Kidney (tissue), 14 donors: Measurements from ENCODE around the gene KCNMB2. TPM values are rescaled to one million over a fixed set of nuclear protein-coding genes. Genes with fewer than 3 reads are reported as not detected.

Experiments used
- DNase-seq, 5 donors: peaks; one replicate each; pipeline ENCODE4 v3.0.0-alpha.2; 2013 to 2020
- FAIRE-seq: peaks from 2 replicates; lab custom pipeline; 2012; peaks lifted over from hg19 to GRCh38; lab: Jason Lieb, UNC
- H3K27ac ChIP-seq, 2 donors: one replicate each; pipeline ENCODE4 v1.7.0; 2013; ENCODE audit warnings: low read depth in 2 of 2, low read length in 2 of 2, inconsistent platforms in 1 of 2
- H3K27me3 ChIP-seq: one replicate; pipeline ENCODE4 v1.7.1; 2013; ENCODE audit warnings: low read length, inconsistent platforms; ENCODE audit not compliant: control insufficient read depth, insufficient read depth
- H3K36me3 ChIP-seq, 3 donors: one replicate each; pipeline versions ENCODE4 v1.7.0 to v1.7.1; 2013; ENCODE audit warnings: low read length in 3 of 3, control low read depth in 1 of 3, inconsistent platforms in 1 of 3; ENCODE audit not compliant: insufficient read depth in 3 of 3, control insufficient read depth in 2 of 3
- H3K4me1 ChIP-seq, 3 donors: one replicate each; pipeline versions ENCODE4 v1.7.0 to v1.7.1; 2013; ENCODE audit warnings: low read length in 3 of 3, inconsistent platforms in 1 of 3, low read depth in 1 of 3; ENCODE audit not compliant: control insufficient read depth in 2 of 3, insufficient read depth in 2 of 3
- H3K4me3 ChIP-seq, 3 donors: one replicate each; pipeline versions ENCODE4 v1.7.0 to v1.8.1; 2013; ENCODE audit warnings: low read length in 3 of 3, control low read depth in 1 of 3, inconsistent platforms in 1 of 3
- H3K9ac ChIP-seq, 3 donors: one replicate each; pipeline versions ENCODE4 v1.7.0 to v1.7.1; 2013; ENCODE audit warnings: low read length in 3 of 3, control low read depth in 1 of 3, inconsistent platforms in 1 of 3
- H3K9me3 ChIP-seq, 3 donors: one replicate each; pipeline versions ENCODE4 v1.7.0 to v1.7.1; 2013; ENCODE audit warnings: low read length in 3 of 3, control low read depth in 1 of 3, inconsistent platforms in 1 of 3; ENCODE audit not compliant: control insufficient read depth in 2 of 3, insufficient read depth in 1 of 3
- intact Hi-C: fragments of 100-400 bp; cut with DNase I; formaldehyde crosslinking; loops from one replicate; pipeline ENCODE4 v1.11.1; 2022
- polyA plus RNA-seq: library from polyadenylated mRNA; stranded (reverse); fragments of 350-450 nt; fragmentation: Illumina TruSeq; extraction: RNeasy Lipid Tissue Mini Kit (QIAGEN cat#74804); gene quantifications from one replicate; pipeline ENCODE4 v1.2.3, GENCODE V29; 2014; ENCODE audit warnings: low read depth, low replicate concordance; ENCODE audit not compliant: insufficient read depth
- total RNA-seq: library from RNA; stranded (reverse); fragmentation: NEBNext Ultra II Directional; extraction: Animal tissue kit (Norgen Biotek cat#: 25700); gene quantifications from one replicate; pipeline ENCODE4 v1.2.1, GENCODE V29; 2021
- TF ChIP-seq, protein P1 (sequence below): IDR thresholded peaks from 3 replicates; pipeline ENCODE4 v1.5.1; 2012; ENCODE audit warnings: mild to moderate bottlenecking, moderate library complexity, borderline replicate concordance; ENCODE audit not compliant: insufficient read depth; ENCODE audit errors: extremely low read depth
- donor health status: control.
- donor health status: control.
- donor health status: control.
- donor health status: control.
- donor health status: control.
- donor health status: DM: yes; HTN: yes; CAD: no.
- donor health status: Normal renal cell carcinoma (clear cell type).

The KCNMB2 gene
- total and polyA plus RNA-seq, 2 donors from 2014 or later: 2.1 to 4.4 TPM

DNA sequence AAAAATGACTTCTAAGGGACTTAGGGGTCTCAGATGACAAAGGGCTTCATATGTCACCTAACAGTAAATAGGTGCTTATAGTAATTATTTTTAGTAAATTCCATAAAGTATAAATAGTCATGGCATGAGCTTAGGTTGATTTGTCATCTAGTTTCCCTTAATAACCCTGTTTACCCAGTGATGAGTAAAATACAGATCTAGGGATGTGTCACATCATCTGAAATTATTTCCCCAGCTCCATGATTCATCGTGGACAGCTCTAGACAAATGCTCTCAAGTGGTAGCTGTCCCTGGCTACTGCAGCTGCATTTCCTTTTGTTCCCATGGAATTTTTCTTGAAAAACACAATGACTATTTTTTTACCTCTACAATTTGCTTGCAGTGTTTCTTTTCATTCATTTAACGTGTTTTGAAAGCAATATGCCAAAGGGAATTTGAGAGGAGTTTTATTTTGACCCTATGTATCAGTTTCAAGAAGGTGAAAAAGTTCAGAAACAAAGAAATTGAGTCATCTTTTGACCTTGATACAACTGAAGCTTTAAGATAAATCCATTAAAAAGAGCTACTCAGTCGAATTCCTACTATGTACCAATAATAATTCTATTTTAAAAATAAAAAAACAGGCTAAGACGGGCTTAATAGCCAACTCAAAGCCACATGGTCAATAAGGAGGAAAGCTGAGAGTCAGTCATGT is 241.6 kb downstream of the KCNMB2 start:
- H3K27me3 ChIP-seq: no peaks in the 10 kb centered on the region
- DNase-seq (no peak), FAIRE-seq (no peak)
- no peak overlapping the region for H3K4me3 ChIP-seq
- no peaks in the 10 kb centered on the region for H3K4me1 ChIP-seq
- TF ChIP-seq, protein P1, sequence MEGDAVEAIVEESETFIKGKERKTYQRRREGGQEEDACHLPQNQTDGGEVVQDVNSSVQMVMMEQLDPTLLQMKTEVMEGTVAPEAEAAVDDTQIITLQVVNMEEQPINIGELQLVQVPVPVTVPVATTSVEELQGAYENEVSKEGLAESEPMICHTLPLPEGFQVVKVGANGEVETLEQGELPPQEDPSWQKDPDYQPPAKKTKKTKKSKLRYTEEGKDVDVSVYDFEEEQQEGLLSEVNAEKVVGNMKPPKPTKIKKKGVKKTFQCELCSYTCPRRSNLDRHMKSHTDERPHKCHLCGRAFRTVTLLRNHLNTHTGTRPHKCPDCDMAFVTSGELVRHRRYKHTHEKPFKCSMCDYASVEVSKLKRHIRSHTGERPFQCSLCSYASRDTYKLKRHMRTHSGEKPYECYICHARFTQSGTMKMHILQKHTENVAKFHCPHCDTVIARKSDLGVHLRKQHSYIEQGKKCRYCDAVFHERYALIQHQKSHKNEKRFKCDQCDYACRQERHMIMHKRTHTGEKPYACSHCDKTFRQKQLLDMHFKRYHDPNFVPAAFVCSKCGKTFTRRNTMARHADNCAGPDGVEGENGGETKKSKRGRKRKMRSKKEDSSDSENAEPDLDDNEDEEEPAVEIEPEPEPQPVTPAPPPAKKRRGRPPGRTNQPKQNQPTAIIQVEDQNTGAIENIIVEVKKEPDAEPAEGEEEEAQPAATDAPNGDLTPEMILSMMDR: no peak
- no peak overlapping the region for H3K9ac ChIP-seq
- intact Hi-C loops: no loop called here
- H3K27ac ChIP-seq: no peak overlapping the region
- no peaks in the 10 kb centered on the region for H3K36me3 ChIP-seq
- no peaks in the 10 kb centered on the region for H3K9me3 ChIP-seq

DNA sequence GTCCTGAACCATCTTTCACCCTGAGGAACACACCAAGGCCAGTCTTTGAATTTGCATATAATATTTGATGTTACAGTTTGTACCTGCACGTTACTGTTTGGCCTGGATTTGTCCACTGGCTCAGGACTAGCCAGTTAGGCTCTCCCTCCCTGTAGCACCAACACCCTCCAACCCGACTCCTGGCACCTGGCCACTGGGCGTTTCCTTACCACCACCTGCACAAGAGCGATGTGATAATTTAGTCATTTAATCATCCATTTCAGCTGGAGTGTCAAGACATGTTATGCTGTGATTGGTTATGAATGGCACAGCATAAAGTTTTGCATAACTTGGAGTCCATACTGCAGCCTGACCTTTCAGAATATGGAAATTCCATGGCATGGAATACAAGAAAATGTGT is 242.4 kb downstream of the KCNMB2 start:
- no peak overlapping the region for H3K9ac ChIP-seq
- no peaks in the 10 kb centered on the region for H3K4me1 ChIP-seq
- H3K27me3 ChIP-seq: no peaks in the 10 kb centered on the region
- TF ChIP-seq, protein P1: no peak
- intact Hi-C loops: no loop called here
- H3K9me3 ChIP-seq: no peaks in the 10 kb centered on the region
- H3K36me3 ChIP-seq: no peaks in the 10 kb centered on the region
- H3K4me3 ChIP-seq: no peak overlapping the region
- no peak overlapping the region for H3K27ac ChIP-seq
- FAIRE-seq (no peak), DNase-seq (no peak)

DNA sequence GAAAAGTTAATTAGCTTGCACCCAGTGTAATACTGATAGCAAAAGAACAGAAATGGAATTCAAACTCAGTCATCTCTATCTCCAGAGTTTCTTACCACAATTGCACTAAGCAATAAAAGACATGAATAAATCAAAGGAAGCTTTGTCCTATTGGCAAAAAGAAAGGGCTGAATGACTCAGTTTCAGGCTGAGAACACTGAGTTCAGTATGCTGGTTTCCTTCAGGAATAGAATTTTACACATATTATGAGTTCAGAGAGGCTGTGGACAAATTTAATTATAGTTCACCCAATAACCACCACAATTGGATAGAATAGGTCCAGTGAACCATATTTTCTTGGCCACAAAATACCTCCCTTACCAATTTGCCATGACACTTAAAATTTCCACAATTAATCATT is 249.7 kb downstream of the KCNMB2 start:
- H3K27me3 ChIP-seq: no peaks in the 10 kb centered on the region
- H3K36me3 ChIP-seq: no peaks in the 10 kb centered on the region
- DNase-seq: no peak
- H3K9me3 ChIP-seq: peaks cover 0 to 9% (median 0%) of the 10 kb centered on the region in 3 donors
- H3K4me3 ChIP-seq: no peak overlapping the region
- H3K9ac ChIP-seq: no peak overlapping the region
- TF ChIP-seq, protein P1: no peak
- H3K27ac ChIP-seq: no peak overlapping the region
- no peak for FAIRE-seq
- intact Hi-C loops: no loop called here
- no peaks in the 10 kb centered on the region for H3K4me1 ChIP-seq
